ENCODE results near the gene SMG9.

DNA sequence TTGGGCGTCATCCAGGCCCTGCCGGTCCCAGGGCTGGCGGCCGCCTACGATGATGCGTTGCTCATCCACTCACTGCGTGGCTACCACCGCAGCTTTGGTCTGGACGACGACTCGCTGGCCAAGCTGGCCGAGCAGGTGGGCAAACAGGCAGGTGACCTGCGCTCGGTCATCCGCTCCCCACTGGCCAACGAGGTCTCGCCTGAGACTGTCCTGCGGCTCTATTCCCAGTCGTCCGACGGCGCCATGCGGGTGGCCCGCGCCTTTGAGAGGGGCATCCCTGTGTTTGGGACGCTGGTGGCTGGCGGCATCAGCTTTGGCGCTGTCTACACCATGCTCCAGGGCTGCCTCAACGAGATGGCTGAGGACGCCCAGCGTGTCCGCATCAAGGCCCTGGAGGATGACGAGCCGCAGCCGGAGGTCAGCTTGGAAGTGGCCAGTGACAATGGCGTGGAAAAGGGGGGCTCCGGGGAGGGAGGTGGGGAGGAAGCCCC, 35.3 kb downstream of the SMG9 start:
- no peak for TF ChIP-seq CTCF (conservative IDR thresholded peaks at IDR 0.05; ENCODE audit: low read depth, low read length)
- TF ChIP-seq RAD21 (IDR thresholded peaks at IDR 0.05; ENCODE audit: low read length): no peak
- TF ChIP-seq MAZ (IDR thresholded peaks at IDR 0.05; ENCODE audit: borderline replicate concordance, low read depth, low read length): no peak
- TF ChIP-seq BHLHE40 (IDR thresholded peaks at IDR 0.05; ENCODE audit: low read depth, low read length): no peak
- no peak for TF ChIP-seq USF2 (IDR thresholded peaks at IDR 0.05; ENCODE audit: low read depth, low read length)
- TF ChIP-seq POLR2A (IDR thresholded peaks at IDR 0.05; ENCODE audit: low read depth, low read length): no peak
